Endothelial cell of umbilical vein (primary cell): ENCODE data around the gene LDLRAD3. TPM values are rescaled to one million over a fixed set of nuclear protein-coding genes. Genes with fewer than 3 reads are reported as not detected.

Experiments used
- BruUV-seq: library from RNA; stranded (reverse); fragments of 400-500 nt; replicated peaks from 2 replicates; lab custom pipeline; 2021; lab: Mats Ljungman, UMichigan
- CTCF ChIA-PET: fragments of 300-600, 350-600 bp; sonication (Branson Sonifier 250); formaldehyde crosslinking; loops from one replicate; lab custom pipeline; 2021; ENCODE audit warnings: antibody characterized with exemption, inconsistent platforms; lab: Charles Lee
- POLR2A ChIA-PET: fragments of 300-600, 350-600 bp; sonication (Branson Sonifier 250); formaldehyde crosslinking; loops from one replicate; lab custom pipeline; 2021; ENCODE audit warnings: antibody characterized with exemption, inconsistent platforms; lab: Charles Lee
- DNase-seq: peaks from one replicate; pipeline ENCODE4 v3.0.0-alpha.2; 2011; ENCODE audit warnings: low read depth, low spot score
- FAIRE-seq: peaks from 2 replicates; lab custom pipeline; 2011; peaks lifted over from hg19 to GRCh38; lab: Jason Lieb, UNC
- H2AFZ ChIP-seq: 2 replicates; pipeline ENCODE4 v1.6.0; 2012; ENCODE audit warnings: low read depth, low read length, control low read depth, inconsistent platforms
- H3K27ac ChIP-seq: 2 replicates; pipeline ENCODE4 v1.5.1; 2011; ENCODE audit warnings: low read depth, mild to moderate bottlenecking, control low read depth, low read length, moderate library complexity; ENCODE audit not compliant: insufficient read depth
- H3K27me3 ChIP-seq, 2 experiments: 2 replicates each; pipeline versions ENCODE4 v1.6.0 to v1.6.1; 2011; ENCODE audit warnings: low read length in 2 of 2, mixed read lengths in 1 of 2; ENCODE audit not compliant: control insufficient read depth in 2 of 2, insufficient read depth in 2 of 2
- H3K36me3 ChIP-seq, 2 experiments: 2 replicates in 1 of 2; 3 replicates in 1 of 2; pipeline ENCODE4 v1.5.1; 2011; ENCODE audit warnings: low read length in 2 of 2, mild to moderate bottlenecking in 1 of 2, moderate library complexity in 1 of 2; ENCODE audit not compliant: control insufficient read depth in 2 of 2, insufficient read depth in 2 of 2; ENCODE audit errors: extremely low read depth in 1 of 2
- H3K4me1 ChIP-seq: 3 replicates; pipeline ENCODE4 v1.5.1; 2011; ENCODE audit warnings: mild to moderate bottlenecking, low read length; ENCODE audit not compliant: control insufficient read depth, insufficient read depth; ENCODE audit errors: extremely low read depth
- H3K4me2 ChIP-seq: 2 replicates; pipeline ENCODE4 v1.6.1; 2011; ENCODE audit warnings: low read length, control low read depth, mixed read lengths; ENCODE audit not compliant: insufficient read depth
- H3K4me3 ChIP-seq, 3 experiments: fragments of 200-600 bp in 1 of 3; sonication (generic), shearing (Covaris generic) in 1 of 3; replicated peaks in 1 of 3; 2 replicates each; pipeline ENCODE4 v1.5.1; 2011 to 2016; ENCODE audit warnings: control low read depth in 3 of 3, low read length in 3 of 3, mild to moderate bottlenecking in 2 of 3, inconsistent platforms in 1 of 3, low read depth in 1 of 3, moderate library complexity in 1 of 3; ENCODE audit not compliant: insufficient read depth in 1 of 3
- H3K79me2 ChIP-seq: 2 replicates; pipeline ENCODE4 v1.6.0; 2012; ENCODE audit warnings: low read length, inconsistent platforms; ENCODE audit not compliant: control insufficient read depth, insufficient read depth
- H3K9ac ChIP-seq: replicated peaks from 2 replicates; pipeline ENCODE3; 2011; ENCODE audit warnings: low read length, control low read depth; ENCODE audit not compliant: insufficient read depth; ENCODE audit errors: extremely low read depth
- H3K9me1 ChIP-seq: replicated peaks from 3 replicates; pipeline ENCODE4 v1.6.0; 2011; ENCODE audit warnings: mild to moderate bottlenecking, low read length; ENCODE audit not compliant: control insufficient read depth, insufficient read depth; ENCODE audit errors: extremely low read depth
- H3K9me3 ChIP-seq: replicated peaks from 2 replicates; pipeline ENCODE4 v1.5.1; 2012; ENCODE audit warnings: low read length, inconsistent platforms; ENCODE audit not compliant: control insufficient read depth, insufficient read depth
- H4K20me1 ChIP-seq: replicated peaks from 2 replicates; pipeline ENCODE3; 2011; ENCODE audit warnings: mild to moderate bottlenecking, low read length; ENCODE audit not compliant: control insufficient read depth, insufficient read depth; ENCODE audit errors: extremely low read depth
- EZH2 ChIP-seq: IDR thresholded peaks from 2 replicates; pipeline ENCODE4 v1.6.1; 2012; ENCODE audit warnings: borderline replicate concordance, low read depth, mild to moderate bottlenecking, moderate library complexity, low read length, inconsistent platforms; ENCODE audit not compliant: severe bottlenecking
- FOS ChIP-seq: IDR thresholded peaks from 2 replicates; pipeline ENCODE4 v1.6.1; 2011; ENCODE audit warnings: mild to moderate bottlenecking, low read length, moderate library complexity, borderline replicate concordance; ENCODE audit not compliant: insufficient read depth
- GATA2 ChIP-seq: IDR thresholded peaks from 2 replicates; pipeline ENCODE4 v1.7.0; 2011; ENCODE audit warnings: low read depth, mild to moderate bottlenecking, moderate library complexity, mixed read lengths, low read length; ENCODE audit not compliant: insufficient read length, insufficient read depth
- JUN ChIP-seq: IDR thresholded peaks from 2 replicates; pipeline ENCODE4 v1.6.1; 2011; ENCODE audit warnings: borderline replicate concordance, low read depth; ENCODE audit not compliant: insufficient read length, insufficient read depth
- MYC ChIP-seq: IDR thresholded peaks from one replicate; pipeline ENCODE4 v1.6.1; 2011; ENCODE audit warnings: mild to moderate bottlenecking, low read depth, low read length
- POLR2A ChIP-seq: IDR thresholded peaks from 2 replicates; pipeline ENCODE4 v1.6.1; 2012; ENCODE audit warnings: low read depth, mild to moderate bottlenecking, control low read depth, low read length
- POLR2AphosphoS5 ChIP-seq: IDR thresholded peaks from 2 replicates; pipeline ENCODE4 v1.6.1; 2012; ENCODE audit warnings: low read depth, mild to moderate bottlenecking, control low read depth, low read length, moderate library complexity; ENCODE audit not compliant: insufficient read depth
- dilution Hi-C: fragments of 300-500 bp; cut with MboI; formaldehyde crosslinking; loops from one replicate; pipeline ENCODE4 v1.15.0; 2019; ENCODE audit warnings: low sequenced_read_pairs; ENCODE audit not compliant: extremely low pct_ligation_motif_present
- intact Hi-C: fragments of 100-400 bp; cut with micrococcal nuclease; formaldehyde crosslinking; loops from one replicate; pipeline ENCODE4 v1.10.0; 2022
- polyA plus RNA-seq, 4 experiments: library from polyadenylated mRNA; depleted of rRNA in 3 of 4; stranded (reverse) in 3 of 4; unstranded in 1 of 4; fragments of >200 nt; gene quantifications; 2 replicates each; pipeline versions ENCODE4 v1.2.1 to v1.2.3, GENCODE V29; 2011 to 2012; ENCODE audit warnings: missing spikeins in 1 of 4
- total RNA-seq: library from RNA; stranded (reverse); gene quantifications from 2 replicates; pipeline ENCODE4 v1.2.3, GENCODE V29; 2021
- TF ChIP-seq, protein P1 (sequence below): IDR thresholded peaks from 2 replicates; pipeline ENCODE4 v1.6.1; 2011; ENCODE audit not compliant: insufficient read depth, insufficient read length
- TF ChIP-seq, protein P2 (sequence below), 2 donors: IDR thresholded peaks; 1 replicate in 1 of 2; 2 replicates in 1 of 2; pipeline ENCODE4 v1.5.1; 2011; ENCODE audit warnings: low read length in 2 of 2, mild to moderate bottlenecking in 2 of 2, moderate library complexity in 2 of 2, control low read depth in 1 of 2, inconsistent platforms in 1 of 2, low read depth in 1 of 2; ENCODE audit not compliant: insufficient read depth in 1 of 2; ENCODE audit errors: extremely low read depth in 1 of 2

Gene LDLRAD3
- total and polyA plus RNA-seq, 2 donors (not counting 3 experiments of a cell fraction or from before 2014, with no cell fraction given): 17.9 to 25.1 TPM

DNA sequence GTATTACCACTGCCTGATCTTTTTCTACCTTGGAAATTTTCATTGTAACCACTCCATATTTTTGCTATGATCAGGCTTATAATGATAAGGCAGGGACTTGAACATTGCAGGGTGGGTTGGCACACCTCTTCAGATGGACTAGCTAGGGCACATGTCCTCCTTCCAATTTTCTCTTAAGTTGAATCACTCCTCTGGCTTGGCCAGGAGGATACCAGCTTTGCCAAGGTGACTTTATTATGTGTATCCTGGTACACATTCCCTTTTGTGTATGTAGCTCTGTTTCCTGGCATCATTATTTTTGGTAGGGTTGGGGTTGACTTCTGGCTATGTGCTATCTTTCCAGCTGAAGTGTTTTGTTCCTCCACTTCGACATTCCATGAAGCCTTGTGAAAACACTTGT, 8.5 kb upstream of the LDLRAD3 start:
- no peaks in the 10 kb centered on the region for H3K36me3 ChIP-seq
- no peak overlapping the region for H3K9ac ChIP-seq
- ChIA-PET CTCF (interaction anchor here (1.5 to 1.7 kb wide), 2 partner anchors 113 to 324 kb away, joined by 5 to 12 read pairs; no protein-coding TSS in a partner anchor), POLR2A (no interaction called here)
- intact Hi-C loops (no loop called here), dilution Hi-C loops (no loop called here)
- H3K79me2 ChIP-seq: no peaks in the 10 kb centered on the region
- H3K9me3 ChIP-seq: no peaks in the 10 kb centered on the region
- no peak overlapping the region for H3K27ac ChIP-seq
- peaks cover 0 to 5% of the 10 kb centered on the region in 2 experiments for H3K27me3 ChIP-seq
- H3K4me3 ChIP-seq: no peak overlapping the region
- no peak overlapping the region for H3K4me2 ChIP-seq
- no peak for DNase-seq
- no peaks in the 10 kb centered on the region for H4K20me1 ChIP-seq
- no peak for FAIRE-seq
- no TSS peak for BruUV-seq
- H2AFZ ChIP-seq: no peak overlapping the region
- H3K4me1 ChIP-seq: no peaks in the 10 kb centered on the region
- TF ChIP-seq GATA2 (no peak), FOS (no peak), MYC (no peak), JUN (no peak), POLR2A (no peak), EZH2 (no peak), POLR2AphosphoS5 (no peak)
- TF ChIP-seq, protein P1, sequence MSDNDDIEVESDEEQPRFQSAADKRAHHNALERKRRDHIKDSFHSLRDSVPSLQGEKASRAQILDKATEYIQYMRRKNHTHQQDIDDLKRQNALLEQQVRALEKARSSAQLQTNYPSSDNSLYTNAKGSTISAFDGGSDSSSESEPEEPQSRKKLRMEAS: no peak
- TF ChIP-seq, protein P2, sequence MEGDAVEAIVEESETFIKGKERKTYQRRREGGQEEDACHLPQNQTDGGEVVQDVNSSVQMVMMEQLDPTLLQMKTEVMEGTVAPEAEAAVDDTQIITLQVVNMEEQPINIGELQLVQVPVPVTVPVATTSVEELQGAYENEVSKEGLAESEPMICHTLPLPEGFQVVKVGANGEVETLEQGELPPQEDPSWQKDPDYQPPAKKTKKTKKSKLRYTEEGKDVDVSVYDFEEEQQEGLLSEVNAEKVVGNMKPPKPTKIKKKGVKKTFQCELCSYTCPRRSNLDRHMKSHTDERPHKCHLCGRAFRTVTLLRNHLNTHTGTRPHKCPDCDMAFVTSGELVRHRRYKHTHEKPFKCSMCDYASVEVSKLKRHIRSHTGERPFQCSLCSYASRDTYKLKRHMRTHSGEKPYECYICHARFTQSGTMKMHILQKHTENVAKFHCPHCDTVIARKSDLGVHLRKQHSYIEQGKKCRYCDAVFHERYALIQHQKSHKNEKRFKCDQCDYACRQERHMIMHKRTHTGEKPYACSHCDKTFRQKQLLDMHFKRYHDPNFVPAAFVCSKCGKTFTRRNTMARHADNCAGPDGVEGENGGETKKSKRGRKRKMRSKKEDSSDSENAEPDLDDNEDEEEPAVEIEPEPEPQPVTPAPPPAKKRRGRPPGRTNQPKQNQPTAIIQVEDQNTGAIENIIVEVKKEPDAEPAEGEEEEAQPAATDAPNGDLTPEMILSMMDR (IDR thresholded peaks at IDR 0.05; ENCODE audit: extremely low read depth in 1 of 2, insufficient read depth in 1 of 2, low read depth in 1 of 2, low read length in 2 of 2): no peak
- no peaks in the 10 kb centered on the region for H3K9me1 ChIP-seq
